B cell (primary cell): ENCODE measurements around the gene FGFR1OP2. TPM values are rescaled to one million over a fixed set of nuclear protein-coding genes. Genes with fewer than 3 reads are reported as not detected.
A peak's percentile ranks its signal among the peaks of the same experiment; 100 is the strongest.

Experiments
- ATAC-seq: fragments of 200-7000 bp; cut with Tn5 transposase; one replicate; pipeline ENCODE4 v1.10.0; 2021; ENCODE audit warnings: low read depth, mild to moderate bottlenecking, moderate number of reproducible peaks, moderate library complexity
- CTCF ChIA-PET: fragments of 350-600 bp; sonication (Branson Sonifier 250); formaldehyde crosslinking; loops from one replicate; lab custom pipeline; 2021; ENCODE audit warnings: antibody characterized with exemption, inconsistent platforms; lab: Charles Lee
- POLR2A ChIA-PET: fragments of 350-600 bp; sonication (Branson Sonifier 250); formaldehyde crosslinking; loops from one replicate; lab custom pipeline; 2021; ENCODE audit warnings: antibody characterized with exemption; lab: Charles Lee
- DNase-seq: peaks from one replicate; pipeline ENCODE4 v3.0.0; 2013
- H2AFZ ChIP-seq: 2 replicates; pipeline ENCODE4 v1.6.1; 2012; ENCODE audit warnings: mild to moderate bottlenecking, low read depth, low read length; ENCODE audit not compliant: insufficient read depth, poor library complexity, severe bottlenecking
- H3K27ac ChIP-seq, 2 donors: 1 replicate in 1 of 2; 2 replicates in 1 of 2; pipeline ENCODE4 v1.5.1; 2012 to 2013; ENCODE audit warnings: low read length in 2 of 2, mild to moderate bottlenecking in 2 of 2, moderate library complexity in 1 of 2
- H3K27me3 ChIP-seq, 4 experiments: fragments of 200-600 bp in 1 of 4; sonication (generic) in 1 of 4; replicated peaks in 1 of 4; 1 replicate in 2 of 4; 2 replicates in 2 of 4; pipeline versions ENCODE4 v1.6.1 to v1.7.0; 2013 to 2016; ENCODE audit warnings: low read length in 3 of 4, mild to moderate bottlenecking in 2 of 4, mixed read lengths in 1 of 4, moderate library complexity in 1 of 4; ENCODE audit not compliant: insufficient read depth in 4 of 4, control insufficient read depth in 3 of 4; ENCODE audit errors: control extremely low read depth in 1 of 4
- H3K36me3 ChIP-seq, 2 experiments: replicated peaks in 1 of 2; 1 replicate in 1 of 2; 2 replicates in 1 of 2; pipeline versions ENCODE4 v1.6.1 to v1.7.1; 2013; ENCODE audit warnings: low read length in 1 of 2; ENCODE audit not compliant: insufficient read depth in 2 of 2, control insufficient read depth in 1 of 2; ENCODE audit errors: control extremely low read depth in 1 of 2, extremely low read depth in 1 of 2
- H3K4me1 ChIP-seq, 2 donors: fragments of 200-600 bp in 1 of 2; sonication (generic) in 1 of 2; 1 replicate in 1 of 2; 2 replicates in 1 of 2; pipeline versions ENCODE4 v1.5.1 to v1.6.1; 2013 to 2017; ENCODE audit warnings: low read length in 2 of 2; ENCODE audit not compliant: control insufficient read depth in 2 of 2, insufficient read depth in 2 of 2
- H3K4me2 ChIP-seq: replicated peaks from 2 replicates; pipeline ENCODE3; 2012; ENCODE audit warnings: mild to moderate bottlenecking, low read depth, low read length; ENCODE audit not compliant: poor library complexity, severe bottlenecking
- H3K4me3 ChIP-seq, 5 experiments: fragments of 200-600 bp in 1 of 5; sonication (generic) in 1 of 5; 1 replicate in 3 of 5; 2 replicates in 2 of 5; pipeline versions ENCODE4 v1.5.1 to v1.7.0; 2011 to 2016; ENCODE audit warnings: low read length in 4 of 5, mild to moderate bottlenecking in 4 of 5, low read depth in 2 of 5, control low read depth in 1 of 5, moderate library complexity in 1 of 5; ENCODE audit not compliant: insufficient read depth in 1 of 5; ENCODE audit errors: control extremely low read depth in 1 of 5, extremely low read depth in 1 of 5
- H3K79me2 ChIP-seq: fragments of 200-600 bp; sonication (generic); one replicate; pipeline ENCODE4 v1.6.0; 2016; ENCODE audit warnings: low read length; ENCODE audit not compliant: control insufficient read depth, insufficient read depth
- H3K9ac ChIP-seq: fragments of 200-600 bp; sonication (generic); 2 replicates; pipeline ENCODE4 v1.6.1; 2017; ENCODE audit warnings: mild to moderate bottlenecking, low read length, moderate library complexity
- H3K9me3 ChIP-seq, 3 donors: one replicate each; pipeline versions ENCODE4 v1.6.1 to v1.7.1; 2013; ENCODE audit warnings: low read length in 2 of 3; ENCODE audit not compliant: control insufficient read depth in 2 of 3, insufficient read depth in 1 of 3; ENCODE audit errors: control extremely low read depth in 1 of 3
- H4K20me1 ChIP-seq: 2 replicates; pipeline ENCODE4 v1.6.0; 2012; ENCODE audit warnings: mild to moderate bottlenecking, low read length; ENCODE audit not compliant: insufficient read depth, control insufficient read depth, poor library complexity, severe bottlenecking
- H3K27ac Mint-ChIP-seq: one replicate; pipeline ENCODE4 v1.8.0; 2021; ENCODE audit warnings: mixed read lengths
- H3K27me3 Mint-ChIP-seq: one replicate; pipeline ENCODE4 v1.8.0; 2021; ENCODE audit warnings: mixed read lengths
- H3K4me1 Mint-ChIP-seq: one replicate; pipeline ENCODE4 v1.8.0; 2021; ENCODE audit warnings: mixed read lengths
- H3K4me3 Mint-ChIP-seq: one replicate; pipeline ENCODE4 v1.8.0; 2021; ENCODE audit warnings: mixed read lengths
- H3K9me3 Mint-ChIP-seq: one replicate; pipeline ENCODE4 v1.8.0; 2022; ENCODE audit warnings: mixed read lengths; ENCODE audit not compliant: insufficient read depth
- EZH2 ChIP-seq: IDR thresholded peaks from 2 replicates; pipeline ENCODE4 v1.6.1; 2012; ENCODE audit warnings: borderline replicate concordance, low read depth, mild to moderate bottlenecking, moderate library complexity, low read length; ENCODE audit not compliant: insufficient read depth, poor library complexity, severe bottlenecking
- WGBS: methylation state at CpG from one replicate; pipeline ENCODE4 v1.1.5; 2013; ENCODE audit warnings: missing lambda C conversion rate; ENCODE audit not compliant: insufficient coverage; 5-methylcytosine and 5-hydroxymethylcytosine counted together
- intact Hi-C: fragments of 100-400 bp; cut with micrococcal nuclease; formaldehyde crosslinking; loops from one replicate; pipeline ENCODE4 v1.10.0; 2022
- polyA plus RNA-seq: library from polyadenylated mRNA; depleted of rRNA; stranded (reverse); fragments of >200 nt; gene quantifications from 2 replicates; pipeline ENCODE4 v1.2.3, GENCODE V29; 2012
- total RNA-seq, 2 donors: library from RNA; stranded (reverse); fragments of 120-200 nt in 1 of 2; gene quantifications; 1 replicate in 1 of 2; 2 replicates in 1 of 2; pipeline versions ENCODE4 v1.2.3 to v1.2.4, GENCODE V29; 2013 to 2022
- TF ChIP-seq, protein P1 (sequence below): fragments of 200-600 bp; IDR thresholded peaks from one replicate; pipeline ENCODE4 v1.8.0; 2022; ENCODE audit warnings: antibody characterized with exemption, mild to moderate bottlenecking

Gene FGFR1OP2
- total and polyA plus RNA-seq, 2 donors (not counting 1 experiment from before 2014, with no cell fraction given) = 22.3 to 64.3 TPM

DNA sequence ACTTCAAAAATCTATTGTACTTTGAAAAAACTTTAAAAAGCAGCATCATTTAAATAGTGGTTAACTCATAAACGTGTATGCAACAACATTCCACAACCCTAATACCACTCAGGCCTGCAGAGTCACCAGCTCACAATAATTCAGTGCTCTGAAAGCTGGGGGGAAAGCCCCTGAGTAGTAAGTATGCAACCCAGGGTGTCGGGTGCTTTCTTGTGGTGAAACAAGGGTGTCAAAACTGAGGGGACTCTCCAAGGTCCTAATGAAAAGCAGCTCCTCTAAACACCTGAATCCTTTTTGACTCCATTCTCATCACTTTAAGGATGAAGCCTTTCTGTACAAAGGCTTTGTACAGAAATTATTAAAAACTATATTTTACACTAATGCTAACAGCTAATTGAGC, 33.7 kb downstream of the FGFR1OP2 start:
- H3K27me3 ChIP-seq = no peaks in the 10 kb centered on the region
- ChIA-PET POLR2A (no interaction called here), CTCF (interaction anchor here (0.7 kb wide), 2 partner anchors 42 to 1349 kb away, joined by 3 read pairs; partner anchors contain the start of gene TM7SF3)
- intact Hi-C loops = loop anchor here (5.0 kb wide), 1 partner anchor 40 kb away; the partner anchor contains the start of gene TM7SF3
- Mint-ChIP-seq H3K4me1 (peaks cover 20% of the 10 kb centered on the region), H3K9me3 (no peaks in the 10 kb centered on the region), H3K4me3 (no peak overlapping the region), H3K27me3 (no peaks in the 10 kb centered on the region), H3K27ac (no peak overlapping the region)
- H3K27ac ChIP-seq = no peak overlapping the region
- H3K4me1 ChIP-seq = peaks cover 9 to 17% of the 10 kb centered on the region in 2 donors
- DNase-seq (peak; percentile 47), ATAC-seq (peak; percentile 80)
- H3K36me3 ChIP-seq = peaks cover 14 to 18% of the 10 kb centered on the region in 2 experiments
- no peak overlapping the region for H3K4me3 ChIP-seq
- no CpG with 5 or more reads among the region's 2 CpGs for WGBS
- no peaks in the 10 kb centered on the region for H4K20me1 ChIP-seq
- no peak overlapping the region for H3K9ac ChIP-seq
- no peaks in the 10 kb centered on the region for H3K9me3 ChIP-seq
- H3K79me2 ChIP-seq = no peaks in the 10 kb centered on the region
- H3K4me2 ChIP-seq = no peak overlapping the region
- no peak overlapping the region for H2AFZ ChIP-seq
- no peak for TF ChIP-seq EZH2
- TF ChIP-seq, protein P1, sequence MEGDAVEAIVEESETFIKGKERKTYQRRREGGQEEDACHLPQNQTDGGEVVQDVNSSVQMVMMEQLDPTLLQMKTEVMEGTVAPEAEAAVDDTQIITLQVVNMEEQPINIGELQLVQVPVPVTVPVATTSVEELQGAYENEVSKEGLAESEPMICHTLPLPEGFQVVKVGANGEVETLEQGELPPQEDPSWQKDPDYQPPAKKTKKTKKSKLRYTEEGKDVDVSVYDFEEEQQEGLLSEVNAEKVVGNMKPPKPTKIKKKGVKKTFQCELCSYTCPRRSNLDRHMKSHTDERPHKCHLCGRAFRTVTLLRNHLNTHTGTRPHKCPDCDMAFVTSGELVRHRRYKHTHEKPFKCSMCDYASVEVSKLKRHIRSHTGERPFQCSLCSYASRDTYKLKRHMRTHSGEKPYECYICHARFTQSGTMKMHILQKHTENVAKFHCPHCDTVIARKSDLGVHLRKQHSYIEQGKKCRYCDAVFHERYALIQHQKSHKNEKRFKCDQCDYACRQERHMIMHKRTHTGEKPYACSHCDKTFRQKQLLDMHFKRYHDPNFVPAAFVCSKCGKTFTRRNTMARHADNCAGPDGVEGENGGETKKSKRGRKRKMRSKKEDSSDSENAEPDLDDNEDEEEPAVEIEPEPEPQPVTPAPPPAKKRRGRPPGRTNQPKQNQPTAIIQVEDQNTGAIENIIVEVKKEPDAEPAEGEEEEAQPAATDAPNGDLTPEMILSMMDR = no peak

DNA sequence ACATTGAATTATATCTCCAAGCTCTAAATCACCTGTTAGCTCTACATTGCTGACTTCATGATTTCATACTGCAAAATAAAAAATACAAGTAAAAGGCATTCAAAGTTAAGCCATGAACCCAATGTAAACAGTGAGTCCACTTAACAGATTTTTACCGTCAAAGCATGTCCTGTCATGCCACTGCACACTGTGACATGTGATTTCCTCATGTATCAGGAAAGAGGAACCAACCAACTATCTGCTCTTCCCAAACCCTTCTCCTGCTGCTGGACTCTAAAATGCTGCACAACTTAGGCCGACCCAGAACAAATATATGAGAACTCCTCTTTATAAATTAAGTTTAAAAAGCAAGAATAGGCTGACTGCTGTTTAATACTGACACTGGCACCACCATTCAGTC, 38.4 kb downstream of the FGFR1OP2 start:
- Mint-ChIP-seq H3K27ac (no peak overlapping the region), H3K4me1 (peaks cover 16% of the 10 kb centered on the region), H3K4me3 (no peak overlapping the region), H3K9me3 (no peaks in the 10 kb centered on the region), H3K27me3 (no peaks in the 10 kb centered on the region)
- Histone ChIP-seq H4K20me1 (no peaks in the 10 kb centered on the region), H2AFZ (no peak overlapping the region), H3K27ac (no peak overlapping the region), H3K79me2 (no peaks in the 10 kb centered on the region), H3K4me1 (peaks cover 9 to 10% of the 10 kb centered on the region in 2 donors), H3K27me3 (no peaks in the 10 kb centered on the region), H3K9ac (no peak overlapping the region), H3K36me3 (peaks cover 19 to 31% of the 10 kb centered on the region in 2 experiments), H3K4me3 (no peak overlapping the region), H3K9me3 (no peaks in the 10 kb centered on the region), H3K4me2 (no peak overlapping the region)
- POLR2A ChIA-PET = interaction anchor here (0.6 kb wide), 1 partner anchor 69 kb away, joined by 4 read pairs; no protein-coding TSS in a partner anchor
- 36% methylated on average over 1 of the region's 2 CpGs for WGBS
- ATAC-seq (no peak), DNase-seq (no peak)
- no peak for TF ChIP-seq EZH2
- TF ChIP-seq, protein P1 = no peak
- intact Hi-C loops = no loop called here
- CTCF ChIA-PET = no interaction called here
